BJ (cell line): Measurements from ENCODE around the gene IDH2. TPM values are rescaled to one million over a fixed set of nuclear protein-coding genes. Genes with fewer than 3 reads are reported as not detected.

Experiments used
- CTCF ChIA-PET: fragments of 350-600 bp; formaldehyde crosslinking; extraction: SDS; loops from one replicate; lab custom pipeline; 2021; ENCODE audit warnings: antibody characterized with exemption, inconsistent platforms; lab: Yijun Ruan, JAX
- POLR2A ChIA-PET: fragments of 300-600 bp; sonication (Branson Sonifier 250); formaldehyde crosslinking; extraction: SDS; loops from one replicate; lab custom pipeline; 2021; ENCODE audit warnings: antibody characterized with exemption; lab: Charles Lee
- DNase-seq: peaks from one replicate; pipeline ENCODE4 v3.0.0-alpha.2; 2011; ENCODE audit warnings: low read depth
- H3K27me3 ChIP-seq: 2 replicates; pipeline ENCODE4 v1.6.0; 2011; ENCODE audit warnings: low read length; ENCODE audit not compliant: control insufficient read depth, insufficient read depth
- H3K36me3 ChIP-seq: 2 replicates; pipeline ENCODE4 v1.5.1; 2011; ENCODE audit warnings: low read length; ENCODE audit not compliant: control insufficient read depth, insufficient read depth
- H3K4me3 ChIP-seq: 2 replicates; pipeline ENCODE4 v1.5.1; 2011; ENCODE audit warnings: low read depth, mild to moderate bottlenecking, control low read depth, low read length
- CTCF ChIP-seq: IDR thresholded peaks from 2 replicates; pipeline ENCODE4 v1.5.1; 2011; ENCODE audit warnings: low read depth, mild to moderate bottlenecking, control low read depth, inconsistent platforms, low read length, moderate library complexity; ENCODE audit not compliant: insufficient read depth
- polyA plus RNA-seq: library from polyadenylated mRNA; depleted of rRNA; stranded (reverse); fragments of >200 nt; gene quantifications from 2 replicates; pipeline ENCODE4 v1.2.3, GENCODE V29; 2011

The IDH2 gene
- polyA plus RNA-seq, 1 experiment, result 164 TPM

- POLR2A ChIA-PET, result no interaction called here
These were observed 57.3 kb downstream of the IDH2 start for GRCh38 chr15:90044916-90045371.

GRCh38 chr15:90044191-90044590 is 58.1 kb downstream of the IDH2 start:
- CTCF ChIA-PET, result no interaction called here
- Histone ChIP-seq H3K4me3 (no peak overlapping the region), H3K27me3 (no peaks in the 10 kb centered on the region), H3K36me3 (no peaks in the 10 kb centered on the region; the same call in 1 of the 2 replicates)
- DNase-seq, result no peak
- POLR2A ChIA-PET, result no interaction called here
- no peak for TF ChIP-seq CTCF

More at GRCh38 chr15:90044916-90045371, 57.3 kb downstream of the IDH2 start:
- no peak for DNase-seq
- no peaks in the 10 kb centered on the region for H3K27me3 ChIP-seq
- no peak overlapping the region for H3K4me3 ChIP-seq
- no peaks in the 10 kb centered on the region; the same call in 1 of the 2 replicates for H3K36me3 ChIP-seq
- CTCF ChIA-PET, result interaction anchor here (1.1 to 1.4 kb wide), 2 partner anchors 12 to 26 kb away, joined by 3 to 4 read pairs; no protein-coding TSS in a partner anchor
- no peak for TF ChIP-seq CTCF

- Histone ChIP-seq H3K36me3 (no peaks in the 10 kb centered on the region; the same call in 1 of the 2 replicates), H3K4me3 (no peak overlapping the region), H3K27me3 (no peaks in the 10 kb centered on the region)
- POLR2A ChIA-PET, result no interaction called here
- TF ChIP-seq CTCF, result no peak
- DNase-seq, result no peak
- CTCF ChIA-PET, result interaction anchor here (1.0 kb wide), 1 partner anchor 27 kb away, joined by 3 read pairs; no protein-coding TSS in a partner anchor
These were observed 58.7 kb downstream of the IDH2 start for GRCh38 chr15:90043530-90044010.

- Histone ChIP-seq H3K27me3 (no peaks in the 10 kb centered on the region), H3K36me3 (no peaks in the 10 kb centered on the region; the same call in 1 of the 2 replicates), H3K4me3 (no peak overlapping the region)
- POLR2A ChIA-PET, result no interaction called here
- TF ChIP-seq CTCF, result no peak
- CTCF ChIA-PET, result interaction anchor here (1.0 kb wide), 1 partner anchor 28 kb away, joined by 3 read pairs; no protein-coding TSS in a partner anchor
- no peak for DNase-seq
These were observed 59.3 kb downstream of the IDH2 start for GRCh38 chr15:90042766-90043529.

GRCh38 chr15:90042356-90042755 is 59.9 kb downstream of the IDH2 start:
- POLR2A ChIA-PET, result no interaction called here
- H3K4me3 ChIP-seq, result no peak overlapping the region
- no peak for TF ChIP-seq CTCF
- H3K36me3 ChIP-seq, result no peaks in the 10 kb centered on the region; the same call in 1 of the 2 replicates
- no peak for DNase-seq
- H3K27me3 ChIP-seq, result no peaks in the 10 kb centered on the region
- CTCF ChIA-PET, result interaction anchor here (1.0 kb wide), 1 partner anchor 28 kb away, joined by 3 read pairs; no protein-coding TSS in a partner anchor
